ENCODE measurements around the gene NENF.

Gene NENF

GRCh38 chr1:212431644-212432043, 1.1 kb upstream of the NENF start:
- DNase-seq, result no peak

- DNase-seq, result no peak
These were observed 454 bp upstream of the NENF start for GRCh38 chr1:212432272-212432660.

GRCh38 chr1:212433577-212434462, 1.1 kb downstream of the NENF start:
- DNase-seq, result no peak

GRCh38 chr1:212434992-212435391, 2.3 kb downstream of the NENF start:
- no peak for DNase-seq

GRCh38 chr1:212437179-212437798, 4.6 kb downstream of the NENF start:
- DNase-seq, result peak in 1 of 5 experiments; percentile 7

- DNase-seq, result no peak
These were observed 6.1 kb downstream of the NENF start for GRCh38 chr1:212438831-212439237.

- no peak for DNase-seq
These were observed 7.7 kb downstream of the NENF start for GRCh38 chr1:212440419-212440818.

GRCh38 chr1:212442408-212442807, 9.7 kb downstream of the NENF start:
- DNase-seq, result no peak

- no peak for DNase-seq
These were observed 13.6 kb downstream of the NENF start for GRCh38 chr1:212446333-212446732.

GRCh38 chr1:212447478-212447877, 14.8 kb downstream of the NENF start:
- DNase-seq, result no peak

- DNase-seq, result no peak
These were observed 17.7 kb downstream of the NENF start for GRCh38 chr1:212450331-212450881.

GRCh38 chr1:212451416-212452322, 18.9 kb downstream of the NENF start:
- no peak for DNase-seq

- no peak for DNase-seq
These were observed 19.8 kb downstream of the NENF start for GRCh38 chr1:212452323-212453155.

GRCh38 chr1:212453156-212453857, 20.6 kb downstream of the NENF start:
- no peak for DNase-seq

- DNase-seq, result no peak
These were observed 22.0 kb downstream of the NENF start for GRCh38 chr1:212454741-212455140.

GRCh38 chr1:212455401-212455800, 22.7 kb downstream of the NENF start:
- no peak for DNase-seq

GRCh38 chr1:212455803-212456528, 23.2 kb downstream of the NENF start:
- DNase-seq, result peak; percentile 57 to 77 (median 69)

- DNase-seq, result peak in 4 of 5 experiments; percentile 16 to 70 (median 26)
These were observed 25.1 kb downstream of the NENF start for GRCh38 chr1:212457740-212458338.

GRCh38 chr1:212458817-212459216, 26.1 kb downstream of the NENF start:
- DNase-seq, result peak in 1 of 5 experiments; percentile 40

- no peak for DNase-seq
These were observed 26.9 kb downstream of the NENF start for GRCh38 chr1:212459656-212460055.
